Measurements from ENCODE around the gene CTBP2. TPM values are rescaled to one million over a fixed set of nuclear protein-coding genes. Genes with fewer than 3 reads are reported as not detected.
A peak's percentile ranks its signal among the peaks of the same experiment; 100 is the strongest.

The CTBP2 gene
- total RNA-seq, 2 donors from 2014 or later: 26.0 to 36.0 TPM

DNA sequence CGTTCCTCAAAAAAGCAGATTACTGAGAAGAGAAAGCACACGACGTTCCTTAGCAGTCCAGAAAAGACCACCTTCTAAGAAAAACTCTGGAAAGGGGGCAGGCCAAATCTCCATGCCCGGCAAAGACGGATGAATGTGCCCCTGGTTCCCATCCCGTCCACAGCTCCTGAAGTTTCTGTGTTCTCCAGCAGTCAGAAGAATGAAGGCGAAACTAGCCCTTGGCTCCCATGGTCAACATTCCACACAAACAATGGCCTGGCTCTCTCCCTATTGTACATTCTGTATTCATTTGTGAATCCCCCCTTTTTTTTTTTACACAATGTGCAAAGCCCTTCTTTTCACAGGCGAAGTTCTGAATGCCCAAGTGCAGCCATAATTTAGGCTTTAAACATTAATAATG lies 5.3 kb downstream of the CTBP2 start:
- no peaks in the 10 kb centered on the region for H3K27me3 ChIP-seq
- H3K4me3 ChIP-seq: no peak overlapping the region
- peak overlapping the region; percentile 61 to 97 for H3K27ac ChIP-seq
- no peaks in the 10 kb centered on the region for H3K36me3 ChIP-seq
- peaks cover 0 to 78% of the 10 kb centered on the region in 2 donors for H3K4me1 ChIP-seq
- no peaks in the 10 kb centered on the region for H3K9me3 ChIP-seq
- DNase-seq (ENCODE audit: low spot score): no peak
- TF ChIP-seq, protein P1, sequence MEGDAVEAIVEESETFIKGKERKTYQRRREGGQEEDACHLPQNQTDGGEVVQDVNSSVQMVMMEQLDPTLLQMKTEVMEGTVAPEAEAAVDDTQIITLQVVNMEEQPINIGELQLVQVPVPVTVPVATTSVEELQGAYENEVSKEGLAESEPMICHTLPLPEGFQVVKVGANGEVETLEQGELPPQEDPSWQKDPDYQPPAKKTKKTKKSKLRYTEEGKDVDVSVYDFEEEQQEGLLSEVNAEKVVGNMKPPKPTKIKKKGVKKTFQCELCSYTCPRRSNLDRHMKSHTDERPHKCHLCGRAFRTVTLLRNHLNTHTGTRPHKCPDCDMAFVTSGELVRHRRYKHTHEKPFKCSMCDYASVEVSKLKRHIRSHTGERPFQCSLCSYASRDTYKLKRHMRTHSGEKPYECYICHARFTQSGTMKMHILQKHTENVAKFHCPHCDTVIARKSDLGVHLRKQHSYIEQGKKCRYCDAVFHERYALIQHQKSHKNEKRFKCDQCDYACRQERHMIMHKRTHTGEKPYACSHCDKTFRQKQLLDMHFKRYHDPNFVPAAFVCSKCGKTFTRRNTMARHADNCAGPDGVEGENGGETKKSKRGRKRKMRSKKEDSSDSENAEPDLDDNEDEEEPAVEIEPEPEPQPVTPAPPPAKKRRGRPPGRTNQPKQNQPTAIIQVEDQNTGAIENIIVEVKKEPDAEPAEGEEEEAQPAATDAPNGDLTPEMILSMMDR (IDR thresholded peaks at IDR 0.05): no peak

DNA sequence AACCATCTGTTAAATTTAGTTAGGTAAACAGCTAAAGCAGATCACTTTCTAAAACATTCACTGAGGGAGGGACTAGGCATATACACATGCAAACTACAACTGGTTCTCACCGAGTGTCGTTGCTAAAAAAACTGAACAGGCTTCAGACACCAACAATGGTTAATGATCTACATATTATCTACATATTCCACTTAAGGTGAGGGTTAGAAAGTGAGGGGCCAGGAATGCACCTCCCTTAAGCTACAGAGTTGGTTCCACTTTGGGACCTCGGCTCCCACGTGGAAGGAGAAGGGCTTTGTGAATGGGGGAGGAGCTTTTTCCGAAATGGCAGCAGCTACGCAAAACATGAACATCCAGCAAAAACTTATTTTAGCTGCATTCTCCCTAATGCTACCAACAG lies 5.8 kb downstream of the CTBP2 start:
- Histone ChIP-seq H3K4me3 (no peak overlapping the region), H3K9me3 (no peaks in the 10 kb centered on the region), H3K27ac (peak overlapping the region; percentile 61 to 97), H3K4me1 (peaks cover 0 to 83% of the 10 kb centered on the region in 2 donors), H3K27me3 (no peaks in the 10 kb centered on the region), H3K36me3 (no peaks in the 10 kb centered on the region)
- TF ChIP-seq, protein P1 (IDR thresholded peaks at IDR 0.05): no peak
- DNase-seq (ENCODE audit: low spot score): no peak

DNA sequence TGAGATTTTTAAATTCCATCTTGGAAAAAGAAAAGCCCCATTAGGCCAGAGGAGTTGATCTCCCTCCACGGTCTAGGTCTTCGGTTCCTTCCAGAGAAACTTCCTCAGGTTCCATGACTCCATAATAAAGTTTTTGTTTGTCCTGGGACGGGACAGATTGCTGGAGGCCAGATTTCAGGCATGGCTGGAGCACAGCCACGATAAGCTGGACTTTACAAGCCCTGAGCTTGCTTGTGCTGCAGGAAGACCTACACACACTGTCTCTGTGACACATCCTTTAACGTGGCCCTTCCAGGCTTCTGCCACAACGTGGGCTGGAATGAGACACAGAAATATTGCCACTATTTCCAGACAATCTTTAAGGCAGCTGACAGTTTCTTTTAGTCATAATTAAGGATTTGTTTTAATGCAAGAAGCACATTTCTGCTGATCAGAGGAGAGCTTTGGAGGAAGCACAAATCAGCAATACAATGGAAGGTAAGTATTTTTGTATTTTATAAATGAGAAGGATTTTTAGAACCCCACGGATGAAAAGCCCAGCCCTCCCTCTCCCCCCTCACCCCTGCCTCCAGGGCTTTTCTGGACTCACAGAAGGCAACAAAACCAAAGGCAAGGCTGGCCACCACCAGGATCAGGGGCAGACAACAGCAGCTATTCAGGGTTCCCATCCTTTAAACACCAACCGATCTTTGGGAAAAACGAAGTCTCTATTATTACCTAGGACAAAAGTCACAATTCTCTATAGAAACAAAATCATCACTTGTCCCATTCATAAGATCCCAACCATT lies 6.5 kb downstream of the CTBP2 start:
- Histone ChIP-seq H3K9me3 (no peaks in the 10 kb centered on the region), H3K36me3 (no peaks in the 10 kb centered on the region), H3K27ac (peak overlapping the region; percentile 61 to 97), H3K27me3 (no peaks in the 10 kb centered on the region), H3K4me3 (no peak overlapping the region), H3K4me1 (peaks cover 0 to 90% of the 10 kb centered on the region in 2 donors)
- no peak for DNase-seq (ENCODE audit: low spot score)
- TF ChIP-seq, protein P1 (IDR thresholded peaks at IDR 0.05): no peak

GRCh38 chr10:125152450-125153368 lies 7.7 kb downstream of the CTBP2 start:
- H3K4me1 ChIP-seq: peaks cover 0 to 96% of the 10 kb centered on the region in 2 donors
- no peaks in the 10 kb centered on the region for H3K9me3 ChIP-seq
- TF ChIP-seq, protein P1 (IDR thresholded peaks at IDR 0.05): peak in 1 of 2 donors; percentile 33
- DNase-seq (ENCODE audit: low spot score): no peak
- H3K27ac ChIP-seq: peak overlapping the region; percentile 61 to 97
- no peak overlapping the region for H3K4me3 ChIP-seq
- no peaks in the 10 kb centered on the region for H3K27me3 ChIP-seq
- no peaks in the 10 kb centered on the region for H3K36me3 ChIP-seq

- TF ChIP-seq, protein P1 (IDR thresholded peaks at IDR 0.05): no peak
- H3K4me1 ChIP-seq: peaks cover 0 to 96% of the 10 kb centered on the region in 2 donors
- H3K4me3 ChIP-seq: peak overlapping the region in 1 of 2 donors; percentile 13
These were observed 8.6 kb downstream of the CTBP2 start for GRCh38 chr10:125151553-125152449.

More at GRCh38 chr10:125151553-125152449, 8.6 kb downstream of the CTBP2 start:
- Histone ChIP-seq H3K36me3 (no peaks in the 10 kb centered on the region), H3K27me3 (no peaks in the 10 kb centered on the region), H3K27ac (peak overlapping the region; percentile 61 to 97), H3K9me3 (no peaks in the 10 kb centered on the region)
- no peak for DNase-seq (ENCODE audit: low spot score)
